Tibial artery (tissue), 4 donors: Measurements from ENCODE around the gene GAS7.

Experiments used
- DNase-seq, 2 donors: peaks; one replicate each; pipeline ENCODE4 v3.0.0-alpha.2; 2019
- H3K27ac ChIP-seq, 2 donors: fragments of 200-600 bp; sonication (generic) in 1 of 2; 1 replicate in 1 of 2; 2 replicates in 1 of 2; pipeline ENCODE4 v1.5.1; 2018 to 2019; ENCODE audit warnings: mild to moderate bottlenecking in 1 of 2
- H3K27me3 ChIP-seq, 2 donors: fragments of 200-600 bp; sonication (generic) in 1 of 2; one replicate each; pipeline versions ENCODE4 v1.5.1 to v1.6.0; 2016 to 2019
- H3K36me3 ChIP-seq, 3 donors: fragments of 200-600 bp; sonication (generic) in 2 of 3; one replicate each; pipeline ENCODE4 v1.5.1; 2016 to 2019; ENCODE audit warnings: mild to moderate bottlenecking in 2 of 3
- H3K4me1 ChIP-seq, 4 donors: fragments of 200-600 bp; sonication (generic) in 2 of 4; 1 replicate in 3 of 4; 2 replicates in 1 of 4; pipeline ENCODE4 v1.5.1; 2016 to 2019
- H3K4me3 ChIP-seq, 2 donors: fragments of 200-600 bp; sonication (generic) in 1 of 2; 1 replicate in 1 of 2; 2 replicates in 1 of 2; pipeline ENCODE4 v1.5.1; 2018 to 2019; ENCODE audit warnings: mild to moderate bottlenecking in 2 of 2
- H3K9me3 ChIP-seq, 3 donors: fragments of 200-600 bp; sonication (generic) in 1 of 3; one replicate each; pipeline ENCODE4 v1.5.1; 2016 to 2019
- intact Hi-C: fragments of 100-400 bp; cut with DNase I; formaldehyde crosslinking; loops from one replicate; pipeline ENCODE4 v1.15.0; 2023; ENCODE audit warnings: low total_unique reads
- TF ChIP-seq, protein P1 (sequence below), 2 experiments: fragments of 200-600 bp in 1 of 2; fragments of 450-650 bp in 1 of 2; IDR thresholded peaks; one replicate each; pipeline ENCODE4 v1.5.1; 2017 to 2019; ENCODE audit warnings: antibody characterized with exemption in 2 of 2, mild to moderate bottlenecking in 1 of 2, moderate library complexity in 1 of 2

GAS7 gene

DNA sequence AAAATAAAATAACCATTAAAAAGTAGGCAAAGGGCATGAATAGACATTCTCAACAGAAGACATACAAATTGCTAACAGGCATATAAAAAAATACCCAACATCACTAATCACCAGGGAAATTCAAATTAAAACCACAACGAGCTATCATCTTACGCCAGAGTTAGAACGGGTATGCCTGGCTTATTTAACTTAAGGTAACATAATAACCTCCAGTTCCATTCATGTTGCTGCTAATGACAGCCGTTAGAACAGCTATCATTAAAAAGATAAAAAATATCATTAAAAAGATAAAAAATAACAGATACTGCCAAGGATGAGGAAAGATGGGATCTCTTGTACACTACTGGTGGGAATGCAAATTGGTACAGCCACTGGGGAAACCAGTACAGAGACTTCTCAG, 89.3 kb downstream of the GAS7 start:
- H3K27me3 ChIP-seq: no peaks in the 10 kb centered on the region
- no peaks in the 10 kb centered on the region for H3K9me3 ChIP-seq
- no peak for DNase-seq
- intact Hi-C loops: no loop called here
- H3K27ac ChIP-seq: no peak overlapping the region
- peaks cover 0 to 3% (median 1%) of the 10 kb centered on the region in 4 donors for H3K4me1 ChIP-seq
- H3K4me3 ChIP-seq: no peak overlapping the region
- no peaks in the 10 kb centered on the region for H3K36me3 ChIP-seq
- TF ChIP-seq, protein P1, sequence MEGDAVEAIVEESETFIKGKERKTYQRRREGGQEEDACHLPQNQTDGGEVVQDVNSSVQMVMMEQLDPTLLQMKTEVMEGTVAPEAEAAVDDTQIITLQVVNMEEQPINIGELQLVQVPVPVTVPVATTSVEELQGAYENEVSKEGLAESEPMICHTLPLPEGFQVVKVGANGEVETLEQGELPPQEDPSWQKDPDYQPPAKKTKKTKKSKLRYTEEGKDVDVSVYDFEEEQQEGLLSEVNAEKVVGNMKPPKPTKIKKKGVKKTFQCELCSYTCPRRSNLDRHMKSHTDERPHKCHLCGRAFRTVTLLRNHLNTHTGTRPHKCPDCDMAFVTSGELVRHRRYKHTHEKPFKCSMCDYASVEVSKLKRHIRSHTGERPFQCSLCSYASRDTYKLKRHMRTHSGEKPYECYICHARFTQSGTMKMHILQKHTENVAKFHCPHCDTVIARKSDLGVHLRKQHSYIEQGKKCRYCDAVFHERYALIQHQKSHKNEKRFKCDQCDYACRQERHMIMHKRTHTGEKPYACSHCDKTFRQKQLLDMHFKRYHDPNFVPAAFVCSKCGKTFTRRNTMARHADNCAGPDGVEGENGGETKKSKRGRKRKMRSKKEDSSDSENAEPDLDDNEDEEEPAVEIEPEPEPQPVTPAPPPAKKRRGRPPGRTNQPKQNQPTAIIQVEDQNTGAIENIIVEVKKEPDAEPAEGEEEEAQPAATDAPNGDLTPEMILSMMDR (IDR thresholded peaks at IDR 0.05): no peak

DNA sequence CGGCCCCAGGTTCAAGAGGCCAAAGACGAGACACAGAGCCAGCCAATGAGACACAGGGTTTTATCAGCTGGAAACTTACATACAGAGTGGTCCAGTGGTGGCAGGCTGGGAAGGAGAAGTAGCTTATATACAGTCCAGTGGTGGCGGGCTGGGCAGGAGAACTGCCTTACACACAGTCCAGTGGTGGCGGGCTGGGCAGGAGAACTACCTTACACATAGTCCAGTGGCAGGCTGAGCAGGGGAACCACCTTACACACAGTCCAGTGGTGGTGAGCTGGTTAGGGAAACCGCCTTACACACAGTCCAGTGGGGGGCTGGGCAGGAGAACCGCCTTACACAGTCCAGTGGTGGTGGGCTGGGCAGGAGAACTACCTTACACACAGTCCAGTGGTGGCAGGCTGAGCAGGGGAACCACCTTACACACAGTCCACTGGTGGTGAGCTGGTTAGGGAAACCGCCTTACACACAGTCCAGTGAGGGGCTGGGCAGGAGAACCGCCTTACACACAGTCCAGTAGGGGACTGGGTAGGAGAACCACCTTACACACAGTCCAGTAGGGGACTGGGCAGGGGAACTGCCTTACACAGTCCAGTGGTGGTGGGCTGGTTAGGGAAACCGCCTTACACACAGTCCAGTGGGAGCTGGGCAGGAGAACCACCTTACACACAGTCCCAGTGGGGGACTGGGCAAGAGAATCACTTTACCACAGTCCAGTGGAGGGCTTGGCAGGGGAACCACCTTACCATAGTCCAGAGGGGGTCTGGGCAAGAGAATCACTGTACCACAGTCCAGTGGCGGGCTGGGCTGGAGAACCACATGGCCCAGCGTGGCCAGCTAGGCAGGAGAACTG, 90.9 kb downstream of the GAS7 start:
- TF ChIP-seq, protein P1 (IDR thresholded peaks at IDR 0.05): no peak
- no peaks in the 10 kb centered on the region for H3K36me3 ChIP-seq
- intact Hi-C loops: no loop called here
- H3K4me3 ChIP-seq: no peak overlapping the region
- no peaks in the 10 kb centered on the region for H3K27me3 ChIP-seq
- H3K9me3 ChIP-seq: no peaks in the 10 kb centered on the region
- H3K27ac ChIP-seq: no peak overlapping the region
- peak in 1 of 2 donors; percentile 70 for DNase-seq
- no peaks in the 10 kb centered on the region for H3K4me1 ChIP-seq

DNA sequence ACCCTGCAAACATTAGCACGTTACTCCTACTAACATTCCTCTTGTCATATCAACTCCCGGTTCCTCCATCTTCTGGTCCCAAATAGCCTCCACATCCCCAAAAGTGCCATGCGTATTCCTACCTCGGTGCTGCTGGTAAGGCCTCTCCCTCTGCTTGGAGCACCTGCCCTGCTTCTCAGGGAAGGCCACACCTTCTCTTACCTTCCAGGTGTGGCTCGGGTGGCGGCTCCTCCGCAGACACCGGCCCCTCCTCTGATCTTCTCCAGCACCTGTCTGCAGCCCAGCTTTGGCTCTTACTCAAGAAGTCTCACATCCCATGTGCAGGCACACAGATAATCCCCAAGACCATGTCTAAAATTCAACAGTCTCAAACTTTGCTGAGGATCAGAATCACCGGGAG, 92.3 kb downstream of the GAS7 start:
- DNase-seq: no peak
- TF ChIP-seq, protein P1 (IDR thresholded peaks at IDR 0.05): no peak
- Histone ChIP-seq H3K27ac (no peak overlapping the region), H3K27me3 (no peaks in the 10 kb centered on the region), H3K36me3 (no peaks in the 10 kb centered on the region), H3K4me1 (no peaks in the 10 kb centered on the region), H3K9me3 (no peaks in the 10 kb centered on the region), H3K4me3 (no peak overlapping the region)
- intact Hi-C loops: no loop called here

DNA sequence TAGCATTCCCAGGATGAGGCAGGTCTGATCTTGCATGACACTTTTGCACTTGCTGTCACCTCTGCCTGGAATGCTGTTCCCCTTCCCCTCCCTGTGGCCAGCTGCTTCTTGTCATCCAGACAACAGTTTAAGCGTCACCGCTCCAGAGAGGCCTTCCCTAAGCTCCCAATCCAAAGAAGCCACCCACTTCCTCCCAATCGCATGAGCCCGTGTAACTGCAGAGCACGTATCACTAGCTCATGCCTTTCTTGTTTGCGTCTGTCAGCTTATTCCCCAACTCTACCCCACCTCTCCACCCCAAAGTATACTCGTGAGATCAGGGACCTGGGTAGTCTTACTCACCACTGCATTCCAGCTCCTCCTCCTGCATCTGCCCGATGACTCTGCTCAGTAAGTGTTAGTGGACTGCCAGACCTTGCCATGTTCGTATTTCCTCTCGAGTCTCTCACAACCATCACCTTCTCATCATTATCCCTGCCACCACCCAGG, 92.8 kb downstream of the GAS7 start:
- Histone ChIP-seq H3K4me3 (no peak overlapping the region), H3K9me3 (no peaks in the 10 kb centered on the region), H3K27ac (no peak overlapping the region), H3K27me3 (no peaks in the 10 kb centered on the region), H3K4me1 (no peaks in the 10 kb centered on the region), H3K36me3 (no peaks in the 10 kb centered on the region)
- DNase-seq: peak in 1 of 2 donors; percentile 43
- TF ChIP-seq, protein P1 (IDR thresholded peaks at IDR 0.05): no peak
- intact Hi-C loops: no loop called here

DNA sequence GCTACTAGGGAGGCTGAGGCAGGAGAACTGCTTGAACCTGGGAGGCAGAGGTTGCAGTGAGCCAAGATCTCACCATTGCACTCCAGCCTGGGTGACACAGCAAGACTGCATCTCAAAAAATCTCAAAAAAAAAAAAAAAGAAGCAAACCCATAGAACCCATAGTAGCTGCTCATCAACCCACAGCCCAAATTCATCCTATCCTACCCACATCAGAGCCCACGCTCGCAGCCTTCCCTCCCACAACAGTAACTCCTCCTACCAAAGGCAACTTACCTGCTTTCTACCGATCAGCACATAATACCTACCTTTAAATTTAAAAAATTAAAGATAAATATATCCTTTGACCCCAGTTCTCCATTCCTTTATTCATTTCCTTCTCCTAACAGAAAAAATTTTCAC, 94.7 kb downstream of the GAS7 start:
- H3K27ac ChIP-seq: no peak overlapping the region
- no peaks in the 10 kb centered on the region for H3K36me3 ChIP-seq
- no peak overlapping the region for H3K4me3 ChIP-seq
- no peaks in the 10 kb centered on the region for H3K27me3 ChIP-seq
- no peak for DNase-seq
- TF ChIP-seq, protein P1 (IDR thresholded peaks at IDR 0.05): no peak
- intact Hi-C loops: loop anchor here (5.0 kb wide), 1 partner anchor 976 kb away; no protein-coding TSS in a partner anchor
- no peaks in the 10 kb centered on the region for H3K9me3 ChIP-seq
- no peaks in the 10 kb centered on the region for H3K4me1 ChIP-seq
